ENCODE measurements around the gene FXYD1.

FXYD1 gene

DNA sequence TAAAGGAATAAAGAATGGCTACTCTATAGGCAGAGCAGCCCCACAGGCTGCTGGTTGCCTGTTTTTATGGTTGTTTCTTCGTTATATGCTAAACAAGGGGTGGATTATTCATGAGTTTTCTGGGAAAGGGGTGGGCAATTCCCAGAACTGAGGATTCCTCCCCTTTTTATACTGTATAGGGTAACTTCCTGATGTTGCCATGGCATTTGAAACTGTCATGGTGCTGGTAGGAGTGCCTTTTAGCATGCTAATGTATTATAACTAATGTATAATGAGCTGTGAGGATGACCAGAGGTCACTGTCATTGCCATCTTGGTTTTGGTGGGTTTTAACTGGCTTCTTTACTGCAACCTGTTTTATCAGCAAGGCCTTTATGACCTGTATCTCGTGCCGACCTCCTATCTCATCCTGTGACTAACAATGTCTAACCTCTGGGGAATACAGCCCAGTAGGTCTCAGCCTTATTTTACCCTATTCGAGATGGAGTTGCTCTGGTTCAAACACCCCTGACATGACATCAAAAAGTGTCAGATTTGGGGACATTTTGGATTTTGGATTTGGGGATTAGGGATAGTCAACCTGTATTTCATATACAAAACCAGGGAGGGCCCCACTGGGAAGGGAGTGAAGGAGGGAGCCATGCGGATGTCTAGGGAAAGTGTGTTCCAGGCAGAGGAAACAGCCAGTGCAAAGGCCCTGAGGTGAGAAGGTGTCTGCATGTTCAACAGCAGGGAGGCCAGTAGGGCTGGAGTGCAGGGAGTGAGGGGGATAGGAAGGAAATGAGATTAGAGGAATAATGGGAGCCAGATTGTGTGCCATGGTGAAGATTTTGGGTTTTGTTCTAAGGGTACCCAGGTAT is 26.8 kb downstream of the FXYD1 start:
- DNase-seq, result peak; percentile 46

DNA sequence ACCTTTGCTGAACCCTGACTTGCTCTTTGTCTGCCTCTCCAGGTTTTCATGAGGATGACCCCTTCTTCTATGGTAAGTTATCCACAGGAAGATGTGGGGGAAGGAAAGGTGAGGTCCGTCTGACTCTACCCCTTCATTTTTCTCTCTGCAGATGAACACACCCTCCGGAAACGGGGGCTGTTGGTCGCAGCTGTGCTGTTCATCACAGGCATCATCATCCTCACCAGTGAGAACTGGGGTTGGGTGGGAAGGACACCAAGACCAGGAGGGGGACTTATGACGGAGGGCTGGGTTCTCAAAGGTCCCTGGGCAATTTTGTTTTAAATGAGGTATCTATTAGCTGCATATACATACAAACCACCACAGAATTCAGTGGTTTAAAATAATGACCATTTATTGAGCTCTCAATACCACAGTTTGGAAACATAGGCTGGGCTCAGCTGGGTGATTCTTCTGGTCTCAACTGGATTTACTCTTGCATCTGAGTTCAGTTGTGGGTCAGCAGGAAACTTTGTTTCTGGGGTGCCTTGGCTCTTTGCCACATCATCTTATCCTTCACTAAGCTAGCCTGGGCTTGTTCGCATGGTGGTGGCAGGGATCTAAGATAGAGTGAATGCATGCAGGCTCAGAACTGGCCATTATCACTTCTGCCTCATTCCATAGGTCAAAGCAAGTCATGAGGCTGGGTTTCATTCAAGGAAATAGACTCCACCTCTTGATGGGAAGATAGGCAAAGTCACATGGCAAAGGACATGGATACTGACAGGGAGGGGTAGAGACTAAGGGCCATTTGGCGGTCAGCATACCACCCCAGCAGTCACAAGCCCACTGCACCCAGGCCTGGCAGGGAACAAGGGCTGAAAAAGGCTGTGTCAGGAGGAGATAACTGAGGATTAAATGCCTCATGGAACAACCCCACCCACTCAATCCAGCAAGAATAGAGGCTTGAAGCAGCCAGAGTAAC is 27.8 kb downstream of the FXYD1 start:
- peak; percentile 41 for DNase-seq

DNA sequence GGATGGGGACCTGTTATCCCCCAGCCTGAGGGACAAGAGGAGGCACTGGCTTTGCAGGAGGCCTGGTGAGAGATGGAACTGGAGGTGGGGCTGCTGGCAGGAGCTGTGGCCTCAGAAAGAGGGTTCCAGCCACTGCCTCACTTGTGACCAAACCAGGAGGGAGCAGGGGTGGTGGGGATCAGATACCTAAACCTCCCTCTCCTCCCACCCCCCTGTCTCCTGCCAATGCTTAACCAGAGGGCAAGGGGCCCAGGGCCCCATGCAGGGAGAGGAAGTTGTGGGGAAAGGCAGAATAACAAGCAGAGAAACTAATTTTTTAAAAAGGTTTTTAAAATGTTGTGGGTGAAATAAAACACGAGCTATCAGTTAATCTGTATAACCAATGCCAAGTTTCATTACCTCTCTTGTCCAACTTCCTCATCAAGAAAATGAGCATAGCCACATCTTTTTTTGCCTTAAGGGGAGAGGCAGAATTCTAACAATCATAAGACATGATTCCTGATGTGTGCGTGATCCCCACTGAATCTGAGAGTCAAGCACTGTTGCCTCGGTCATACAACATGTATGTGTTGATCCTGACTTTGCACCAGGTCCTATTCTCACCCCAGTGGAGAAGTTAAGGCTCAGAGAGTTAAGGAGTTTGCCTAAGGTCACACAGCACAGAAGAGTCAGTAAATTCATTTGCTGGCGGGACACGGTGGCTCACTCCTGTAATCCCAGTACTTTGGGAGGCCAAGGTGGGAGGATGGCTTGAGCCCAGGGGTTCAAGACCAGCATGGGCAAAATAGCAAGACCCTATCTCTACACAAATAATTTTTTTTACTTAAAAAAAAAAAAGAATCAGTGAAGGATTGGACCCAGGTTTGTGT is 28.9 kb downstream of the FXYD1 start:
- DNase-seq, result peak; percentile 54

DNA sequence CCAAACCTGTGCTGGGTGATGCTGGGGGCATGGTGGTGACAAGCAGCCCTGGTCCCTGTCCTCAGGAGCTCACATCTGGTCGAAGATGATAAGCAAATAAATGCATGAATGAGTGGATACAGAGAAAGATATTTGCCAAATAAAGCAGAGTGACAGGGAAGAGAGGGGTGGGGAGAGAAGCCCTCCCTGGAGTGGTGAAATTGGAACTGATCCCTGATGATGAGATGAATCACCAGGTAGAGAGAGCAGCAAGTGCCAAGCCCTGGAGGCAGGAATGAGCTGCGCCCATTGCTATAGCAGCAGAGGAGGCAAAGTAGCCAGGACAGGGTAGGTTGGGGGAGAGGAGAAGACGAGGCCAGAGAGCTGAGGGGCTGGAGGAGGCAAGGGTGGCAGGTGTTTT is 29.6 kb downstream of the FXYD1 start:
- peak; percentile 47 for DNase-seq

DNA sequence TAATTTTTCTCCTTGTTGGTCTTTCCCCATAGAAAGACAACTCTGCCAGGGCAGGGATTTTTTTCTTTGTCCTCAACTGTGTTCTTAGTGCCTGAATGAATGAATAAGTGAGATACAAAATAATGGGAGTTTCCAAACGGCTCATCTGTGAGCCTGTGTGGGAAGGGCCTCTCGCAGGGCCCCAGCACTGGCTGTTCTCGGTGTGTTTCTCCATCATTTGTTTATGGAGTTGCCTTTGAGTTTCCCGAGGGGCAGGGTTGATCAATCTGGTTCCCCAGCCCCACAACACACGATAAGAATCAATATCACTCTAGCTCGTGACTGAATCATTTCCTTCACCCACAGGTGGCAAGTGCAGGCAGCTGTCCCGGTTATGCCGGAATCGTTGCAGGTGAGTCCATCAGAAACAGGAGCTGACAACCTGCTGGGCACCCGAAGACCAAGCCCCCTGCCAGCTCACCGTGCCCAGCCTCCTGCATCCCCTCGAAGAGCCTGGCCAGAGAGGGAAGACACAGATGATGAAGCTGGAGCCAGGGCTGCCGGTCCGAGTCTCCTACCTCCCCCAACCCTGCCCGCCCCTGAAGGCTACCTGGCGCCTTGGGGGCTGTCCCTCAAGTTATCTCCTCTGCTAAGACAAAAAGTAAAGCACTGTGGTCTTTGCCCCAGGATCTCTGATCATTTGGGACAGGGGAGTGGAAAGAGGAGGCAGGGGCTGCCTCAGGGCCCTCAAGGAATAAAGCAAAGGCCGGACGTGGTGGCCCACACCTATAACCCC is 30.8 kb downstream of the FXYD1 start:
- DNase-seq, result peak; percentile 50

- peak; percentile 58 for DNase-seq
These were observed 31.9 kb downstream of the FXYD1 start for GRCh38 chr19:35170359-35171061.

DNA sequence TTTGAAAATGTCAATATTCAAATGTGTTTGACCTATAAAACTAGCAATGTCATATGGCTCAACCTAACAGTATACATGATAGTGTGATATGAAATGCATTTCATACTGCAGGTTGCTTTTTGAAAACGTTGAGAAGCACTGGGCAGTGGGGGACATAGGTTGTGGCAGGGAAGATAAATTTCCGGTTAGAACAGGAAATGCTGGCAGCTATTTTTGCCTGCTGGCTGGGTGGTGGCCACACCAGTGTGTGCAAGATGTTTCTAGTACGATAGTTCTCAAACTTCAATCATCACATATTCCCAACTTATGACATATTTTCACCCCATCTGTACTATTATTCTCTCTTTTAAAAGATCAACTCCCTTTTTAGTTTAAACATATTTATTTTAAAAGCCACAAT is 33.1 kb downstream of the FXYD1 start:
- DNase-seq, result peak; percentile 29

GRCh38 chr19:35174226-35174625 is 35.6 kb downstream of the FXYD1 start:
- no peak for DNase-seq

DNA sequence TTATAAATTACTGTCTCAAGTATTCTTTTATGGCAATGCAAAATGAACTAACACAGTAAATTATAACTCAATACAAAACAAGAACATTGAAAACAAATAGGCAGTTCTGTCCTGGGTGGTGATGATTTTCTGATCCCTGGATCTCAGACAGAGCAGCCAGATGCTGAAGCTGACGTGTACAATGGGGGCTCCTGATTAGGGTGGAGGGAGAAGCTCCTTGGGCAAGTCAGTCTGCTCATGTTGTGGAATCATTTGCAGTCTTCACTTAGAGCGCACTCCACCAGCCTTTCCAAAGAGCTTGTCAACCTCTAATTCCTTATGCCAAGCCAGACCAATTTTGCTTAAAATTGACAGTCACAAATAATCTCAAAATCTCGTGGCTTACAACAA is 37.6 kb downstream of the FXYD1 start:
- DNase-seq, result no peak

- peak; percentile 41 for DNase-seq
These were observed 39.0 kb downstream of the FXYD1 start for GRCh38 chr19:35177377-35178274.

GRCh38 chr19:35178701-35179100 is 40.1 kb downstream of the FXYD1 start:
- peak; percentile 13 for DNase-seq

DNA sequence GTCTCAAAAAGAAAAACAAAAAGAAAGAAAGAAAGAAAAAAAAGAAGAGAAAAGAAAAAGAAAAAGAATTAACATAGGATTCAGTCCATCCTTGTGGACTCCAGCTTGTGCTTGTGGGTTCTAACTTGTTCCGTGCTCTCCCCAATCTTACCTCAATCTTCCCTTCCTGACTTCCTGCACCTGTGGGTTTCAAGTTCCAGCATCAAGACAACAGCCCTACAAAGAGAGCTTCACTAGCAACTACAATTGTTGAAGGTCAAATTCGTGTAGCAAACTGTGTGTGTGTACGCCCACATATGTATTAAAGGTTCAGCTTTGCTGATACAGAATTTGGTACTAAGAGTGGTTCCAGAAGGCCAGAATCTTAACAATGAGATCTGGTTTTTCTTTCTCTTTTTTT is 41.2 kb downstream of the FXYD1 start:
- DNase-seq, result peak; percentile 8

DNA sequence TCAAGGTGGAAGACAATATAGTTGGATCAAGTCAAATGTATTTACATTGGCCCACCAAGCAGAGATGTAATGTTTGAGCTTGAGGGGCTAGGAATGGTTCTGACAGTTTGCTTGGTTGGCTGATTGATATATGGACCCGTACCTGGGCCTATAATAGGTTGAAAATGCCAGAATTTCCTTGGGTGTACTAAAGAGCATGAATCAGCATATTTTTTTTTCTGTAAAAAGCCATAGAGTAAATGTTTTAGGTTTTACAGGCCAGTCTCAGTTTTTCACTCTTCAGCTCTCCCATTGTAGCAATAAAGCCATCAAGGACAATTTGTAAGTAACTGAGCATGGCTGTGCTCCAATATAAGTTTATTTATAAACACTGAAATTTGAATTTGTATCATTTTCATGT is 42.8 kb downstream of the FXYD1 start:
- DNase-seq, result no peak

GRCh38 chr19:35184267-35184666 is 45.6 kb downstream of the FXYD1 start:
- no peak for DNase-seq

DNA sequence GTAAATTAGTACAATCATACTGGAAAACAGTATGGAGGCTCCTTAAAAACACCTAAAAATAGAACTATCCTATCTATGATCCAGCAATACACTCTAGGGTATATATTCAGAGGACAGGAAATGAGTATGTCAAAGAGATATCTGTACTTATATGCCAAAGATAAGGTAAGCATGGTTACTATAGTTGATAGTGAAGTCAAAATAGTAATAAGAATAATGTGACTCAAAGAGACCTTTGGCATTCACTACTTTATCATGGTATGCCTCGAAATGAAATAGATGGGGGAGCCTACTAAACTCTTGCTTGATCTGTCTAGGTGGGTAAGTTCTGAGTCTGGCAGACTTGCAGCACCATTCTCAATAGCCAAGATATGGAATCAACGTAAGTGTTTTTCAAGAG is 46.3 kb downstream of the FXYD1 start:
- DNase-seq, result no peak

All from activated CD8-positive, alpha-beta memory T cell treated with anti-CD3 and anti-CD28 coated beads, Interleukin-2, amount 50 U/mL, for 48 hours (primary cell).